ENCODE data around the gene ZSCAN31.
"Not testable (repeated sequence)": the region's sequence is repeated elsewhere in the genome, so short reads cannot be mapped to it uniquely, and the experiment has no call there.

Gene ZSCAN31

GRCh38 chr6:28323813-28324424 lies 12.0 kb downstream of the ZSCAN31 start:
- no peak for DNase-seq (ENCODE audit: low spot score)
- TF ChIP-seq CTCF (IDR thresholded peaks at IDR 0.05; ENCODE audit: borderline replicate concordance, control extremely low read depth, extremely low read depth, insufficient read depth, missing control alignments): no peak
- in situ Hi-C loops (cut with MboI; ENCODE audit: low sequenced_read_pairs, unreplicated experiment): no loop called here

- DNase-seq (ENCODE audit: low spot score): no peak
- no peak for TF ChIP-seq CTCF (IDR thresholded peaks at IDR 0.05; ENCODE audit: borderline replicate concordance, control extremely low read depth, extremely low read depth, insufficient read depth, missing control alignments)
- in situ Hi-C loops (cut with MboI; ENCODE audit: low sequenced_read_pairs, unreplicated experiment): no loop called here
These were observed 13.3 kb downstream of the ZSCAN31 start for GRCh38 chr6:28322661-28323060.

- DNase-seq (ENCODE audit: low spot score); in situ Hi-C loops (cut with MboI; ENCODE audit: low sequenced_read_pairs, unreplicated experiment): not testable (repeated sequence)
These were observed 18.1 kb downstream of the ZSCAN31 start for GRCh38 chr6:28317866-28318265.

GRCh38 chr6:28315628-28316027 lies 20.3 kb downstream of the ZSCAN31 start:
- DNase-seq (ENCODE audit: low spot score): no peak
- in situ Hi-C loops (cut with MboI; ENCODE audit: low sequenced_read_pairs, unreplicated experiment): no loop called here
- TF ChIP-seq CTCF (IDR thresholded peaks at IDR 0.05; ENCODE audit: borderline replicate concordance, control extremely low read depth, extremely low read depth, insufficient read depth, missing control alignments): no peak

GRCh38 chr6:28312939-28313338 lies 23.0 kb downstream of the ZSCAN31 start:
- TF ChIP-seq CTCF (IDR thresholded peaks at IDR 0.05; ENCODE audit: borderline replicate concordance, control extremely low read depth, extremely low read depth, insufficient read depth, missing control alignments): no peak
- no peak for DNase-seq (ENCODE audit: low spot score)
- in situ Hi-C loops (cut with MboI; ENCODE audit: low sequenced_read_pairs, unreplicated experiment): no loop called here

- DNase-seq (ENCODE audit: low spot score): no peak
- in situ Hi-C loops (cut with MboI; ENCODE audit: low sequenced_read_pairs, unreplicated experiment): no loop called here
- no peak for TF ChIP-seq CTCF (IDR thresholded peaks at IDR 0.05; ENCODE audit: borderline replicate concordance, control extremely low read depth, extremely low read depth, insufficient read depth, missing control alignments)
These were observed 24.7 kb downstream of the ZSCAN31 start for GRCh38 chr6:28311139-28311823.

GRCh38 chr6:28306363-28306762 lies 29.6 kb downstream of the ZSCAN31 start:
- in situ Hi-C loops (cut with MboI; ENCODE audit: low sequenced_read_pairs, unreplicated experiment); DNase-seq (ENCODE audit: low spot score): not testable (repeated sequence)
